Measurements from ENCODE around the gene ERN2. TPM values are rescaled to one million over a fixed set of nuclear protein-coding genes. Genes with fewer than 3 reads are reported as not detected.
A peak's percentile ranks its signal among the peaks of the same experiment; 100 is the strongest.

The ERN2 gene
- total RNA-seq, 1 donor from 2014 or later = 0.29 TPM

DNA sequence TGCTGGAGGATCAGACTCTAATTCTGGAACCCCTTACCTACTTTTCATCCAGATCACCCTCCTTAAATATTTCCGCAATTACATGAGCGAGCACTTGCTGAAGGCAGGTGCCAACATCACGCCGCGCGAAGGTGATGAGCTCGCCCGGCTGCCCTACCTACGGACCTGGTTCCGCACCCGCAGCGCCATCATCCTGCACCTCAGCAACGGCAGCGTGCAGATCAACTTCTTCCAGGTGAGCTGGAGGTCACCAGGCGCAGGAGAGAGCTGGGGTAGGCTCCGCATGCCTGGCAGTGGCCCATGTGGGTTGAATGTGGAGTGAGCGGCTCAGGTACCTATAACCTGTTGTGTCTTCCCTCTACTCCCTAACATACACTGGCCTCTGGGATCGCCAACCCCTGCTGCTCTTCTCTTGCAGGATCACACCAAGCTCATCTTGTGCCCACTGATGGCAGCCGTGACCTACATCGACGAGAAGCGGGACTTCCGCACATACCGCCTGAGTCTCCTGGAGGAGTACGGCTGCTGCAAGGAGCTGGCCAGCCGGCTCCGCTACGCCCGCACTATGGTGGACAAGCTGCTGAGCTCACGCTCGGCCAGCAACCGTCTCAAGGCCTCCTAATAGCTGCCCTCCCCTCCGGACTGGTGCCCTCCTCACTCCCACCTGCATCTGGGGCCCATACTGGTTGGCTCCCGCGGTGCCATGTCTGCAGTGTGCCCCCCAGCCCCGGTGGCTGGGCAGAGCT is 23.4 kb downstream of the ERN2 start:
- peaks cover 46% of the 10 kb centered on the region for H3K36me3 ChIP-seq
- DNase-seq (no peak), ATAC-seq (peak; percentile 23)
- intact Hi-C loops (cut with DNase I) = no loop called here
- no peaks in the 10 kb centered on the region for H3K4me1 ChIP-seq
- no peaks in the 10 kb centered on the region for H3K9me3 ChIP-seq
- H3K27me3 ChIP-seq = no peaks in the 10 kb centered on the region
- H3K27ac ChIP-seq = no peak overlapping the region
- TF ChIP-seq, protein P1, sequence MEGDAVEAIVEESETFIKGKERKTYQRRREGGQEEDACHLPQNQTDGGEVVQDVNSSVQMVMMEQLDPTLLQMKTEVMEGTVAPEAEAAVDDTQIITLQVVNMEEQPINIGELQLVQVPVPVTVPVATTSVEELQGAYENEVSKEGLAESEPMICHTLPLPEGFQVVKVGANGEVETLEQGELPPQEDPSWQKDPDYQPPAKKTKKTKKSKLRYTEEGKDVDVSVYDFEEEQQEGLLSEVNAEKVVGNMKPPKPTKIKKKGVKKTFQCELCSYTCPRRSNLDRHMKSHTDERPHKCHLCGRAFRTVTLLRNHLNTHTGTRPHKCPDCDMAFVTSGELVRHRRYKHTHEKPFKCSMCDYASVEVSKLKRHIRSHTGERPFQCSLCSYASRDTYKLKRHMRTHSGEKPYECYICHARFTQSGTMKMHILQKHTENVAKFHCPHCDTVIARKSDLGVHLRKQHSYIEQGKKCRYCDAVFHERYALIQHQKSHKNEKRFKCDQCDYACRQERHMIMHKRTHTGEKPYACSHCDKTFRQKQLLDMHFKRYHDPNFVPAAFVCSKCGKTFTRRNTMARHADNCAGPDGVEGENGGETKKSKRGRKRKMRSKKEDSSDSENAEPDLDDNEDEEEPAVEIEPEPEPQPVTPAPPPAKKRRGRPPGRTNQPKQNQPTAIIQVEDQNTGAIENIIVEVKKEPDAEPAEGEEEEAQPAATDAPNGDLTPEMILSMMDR (IDR thresholded peaks at IDR 0.05) = no peak
- no peak overlapping the region for H3K4me3 ChIP-seq

DNA sequence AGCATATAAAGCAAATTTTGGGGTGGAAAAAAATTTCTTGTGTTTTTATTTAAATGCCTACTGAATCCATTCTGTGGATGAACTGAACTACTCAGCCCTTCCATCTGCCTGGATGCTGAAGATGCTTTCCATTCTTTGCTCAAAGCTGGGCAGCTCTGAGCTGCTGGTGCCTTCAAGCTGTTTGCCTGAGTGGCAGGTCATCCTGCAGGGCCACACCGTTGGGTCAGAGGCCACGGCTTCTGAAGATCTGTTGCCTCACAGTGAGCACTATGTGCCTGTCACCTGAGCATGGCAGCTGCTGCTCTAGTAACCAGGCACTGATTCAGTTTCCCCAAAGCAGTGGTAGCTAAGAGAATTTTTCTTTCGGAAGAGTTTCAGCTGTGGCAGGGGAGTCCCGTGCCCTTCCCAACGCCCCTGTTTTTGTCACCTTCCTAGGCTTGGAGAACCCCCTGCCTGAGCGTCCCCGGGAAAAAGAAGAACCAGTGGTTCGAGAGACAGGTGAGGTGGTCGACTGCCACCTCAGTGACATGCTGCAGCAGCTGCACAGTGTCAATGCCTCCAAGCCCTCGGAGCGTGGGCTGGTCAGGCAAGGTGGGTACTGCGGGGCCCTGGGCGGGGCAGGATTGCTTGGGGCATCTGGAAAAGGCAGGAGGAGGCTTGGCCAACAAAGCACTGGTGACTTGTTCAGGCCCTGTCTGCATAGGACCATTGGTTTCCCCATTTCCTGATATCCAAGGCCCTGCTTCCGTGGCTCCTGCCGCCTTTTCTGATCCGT is 25.8 kb downstream of the ERN2 start:
- H3K4me3 ChIP-seq = no peak overlapping the region
- H3K9me3 ChIP-seq = no peaks in the 10 kb centered on the region
- H3K27me3 ChIP-seq = no peaks in the 10 kb centered on the region
- intact Hi-C loops (cut with DNase I) = no loop called here
- DNase-seq (no peak), ATAC-seq (no peak)
- no peaks in the 10 kb centered on the region for H3K4me1 ChIP-seq
- TF ChIP-seq, protein P1 (IDR thresholded peaks at IDR 0.05) = no peak
- H3K36me3 ChIP-seq = peaks cover 62% of the 10 kb centered on the region
- no peak overlapping the region for H3K27ac ChIP-seq

GRCh38 chr16:23683487-23683886 is 29.5 kb downstream of the ERN2 start:
- no peak for ATAC-seq
- H3K4me1 ChIP-seq = peaks cover 7% of the 10 kb centered on the region
- H3K27ac ChIP-seq = no peak overlapping the region
- no peaks in the 10 kb centered on the region for H3K9me3 ChIP-seq
- H3K4me3 ChIP-seq = no peak overlapping the region
- TF ChIP-seq, protein P1 (IDR thresholded peaks at IDR 0.05) = no peak
- no peaks in the 10 kb centered on the region for H3K27me3 ChIP-seq
- H3K36me3 ChIP-seq = peaks cover 50% of the 10 kb centered on the region
- intact Hi-C loops (cut with DNase I) = no loop called here
- DNase-seq = no peak

GRCh38 chr16:23682181-23682580 is 30.8 kb downstream of the ERN2 start:
- Histone ChIP-seq H3K36me3 (peaks cover 37% of the 10 kb centered on the region), H3K27ac (no peak overlapping the region), H3K4me1 (peaks cover 7% of the 10 kb centered on the region), H3K9me3 (no peaks in the 10 kb centered on the region), H3K27me3 (no peaks in the 10 kb centered on the region), H3K4me3 (no peak overlapping the region)
- ATAC-seq (no peak), DNase-seq (no peak)
- intact Hi-C loops (cut with DNase I) = no loop called here
- TF ChIP-seq, protein P1 (IDR thresholded peaks at IDR 0.05) = no peak

- intact Hi-C loops (cut with DNase I) = no loop called here
- Histone ChIP-seq H3K27ac (no peak overlapping the region), H3K27me3 (no peaks in the 10 kb centered on the region), H3K9me3 (no peaks in the 10 kb centered on the region), H3K4me3 (no peak overlapping the region), H3K36me3 (peaks cover 23% of the 10 kb centered on the region), H3K4me1 (peaks cover 7% of the 10 kb centered on the region)
- TF ChIP-seq, protein P1 (IDR thresholded peaks at IDR 0.05) = no peak
- ATAC-seq (no peak), DNase-seq (no peak)
Observed at GRCh38 chr16:23679986-23680336, 33.1 kb downstream of the ERN2 start.
